ENCODE data around the gene BAHD1. TPM values are rescaled to one million over a fixed set of nuclear protein-coding genes. Genes with fewer than 3 reads are reported as not detected.

Gene BAHD1
- total RNA-seq, 3 donors from 2014 or later, result 9.9 to 14.6 (median 11.8) TPM

DNA sequence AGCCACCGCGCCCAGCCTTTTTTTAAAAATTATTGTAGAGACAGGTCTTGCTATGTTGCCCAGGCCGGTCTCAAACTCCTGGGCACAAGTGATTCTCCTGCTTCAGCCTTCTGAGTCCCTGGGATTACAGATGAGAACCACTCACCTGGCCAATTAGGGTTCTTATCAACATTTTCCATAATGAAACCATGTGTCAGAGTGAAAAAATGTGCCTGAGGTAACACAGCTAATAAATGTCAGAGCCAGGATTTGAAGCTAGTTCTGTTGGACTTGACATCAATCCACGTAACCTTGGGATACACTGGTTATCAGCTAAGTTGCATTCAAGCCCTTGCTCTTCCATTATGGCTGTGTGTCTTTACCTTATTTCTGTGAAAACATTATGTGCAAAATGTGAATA lies 59.2 kb downstream of the BAHD1 start:
- no peak overlapping the region for H3K4me3 ChIP-seq
- H3K9me3 ChIP-seq, result no peaks in the 10 kb centered on the region
- intact Hi-C loops (cut with DNase I; ENCODE audit: low total_unique reads), result no loop called here
- H3K27ac ChIP-seq, result no peak overlapping the region
- no peaks in the 10 kb centered on the region for H3K4me1 ChIP-seq
- DNase-seq (ENCODE audit: low spot score in 2 of 2), result no peak
- H3K36me3 ChIP-seq, result no peaks in the 10 kb centered on the region
- TF ChIP-seq, protein P1, sequence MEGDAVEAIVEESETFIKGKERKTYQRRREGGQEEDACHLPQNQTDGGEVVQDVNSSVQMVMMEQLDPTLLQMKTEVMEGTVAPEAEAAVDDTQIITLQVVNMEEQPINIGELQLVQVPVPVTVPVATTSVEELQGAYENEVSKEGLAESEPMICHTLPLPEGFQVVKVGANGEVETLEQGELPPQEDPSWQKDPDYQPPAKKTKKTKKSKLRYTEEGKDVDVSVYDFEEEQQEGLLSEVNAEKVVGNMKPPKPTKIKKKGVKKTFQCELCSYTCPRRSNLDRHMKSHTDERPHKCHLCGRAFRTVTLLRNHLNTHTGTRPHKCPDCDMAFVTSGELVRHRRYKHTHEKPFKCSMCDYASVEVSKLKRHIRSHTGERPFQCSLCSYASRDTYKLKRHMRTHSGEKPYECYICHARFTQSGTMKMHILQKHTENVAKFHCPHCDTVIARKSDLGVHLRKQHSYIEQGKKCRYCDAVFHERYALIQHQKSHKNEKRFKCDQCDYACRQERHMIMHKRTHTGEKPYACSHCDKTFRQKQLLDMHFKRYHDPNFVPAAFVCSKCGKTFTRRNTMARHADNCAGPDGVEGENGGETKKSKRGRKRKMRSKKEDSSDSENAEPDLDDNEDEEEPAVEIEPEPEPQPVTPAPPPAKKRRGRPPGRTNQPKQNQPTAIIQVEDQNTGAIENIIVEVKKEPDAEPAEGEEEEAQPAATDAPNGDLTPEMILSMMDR (IDR thresholded peaks at IDR 0.05), result no peak
- H3K27me3 ChIP-seq, result no peaks in the 10 kb centered on the region

DNA sequence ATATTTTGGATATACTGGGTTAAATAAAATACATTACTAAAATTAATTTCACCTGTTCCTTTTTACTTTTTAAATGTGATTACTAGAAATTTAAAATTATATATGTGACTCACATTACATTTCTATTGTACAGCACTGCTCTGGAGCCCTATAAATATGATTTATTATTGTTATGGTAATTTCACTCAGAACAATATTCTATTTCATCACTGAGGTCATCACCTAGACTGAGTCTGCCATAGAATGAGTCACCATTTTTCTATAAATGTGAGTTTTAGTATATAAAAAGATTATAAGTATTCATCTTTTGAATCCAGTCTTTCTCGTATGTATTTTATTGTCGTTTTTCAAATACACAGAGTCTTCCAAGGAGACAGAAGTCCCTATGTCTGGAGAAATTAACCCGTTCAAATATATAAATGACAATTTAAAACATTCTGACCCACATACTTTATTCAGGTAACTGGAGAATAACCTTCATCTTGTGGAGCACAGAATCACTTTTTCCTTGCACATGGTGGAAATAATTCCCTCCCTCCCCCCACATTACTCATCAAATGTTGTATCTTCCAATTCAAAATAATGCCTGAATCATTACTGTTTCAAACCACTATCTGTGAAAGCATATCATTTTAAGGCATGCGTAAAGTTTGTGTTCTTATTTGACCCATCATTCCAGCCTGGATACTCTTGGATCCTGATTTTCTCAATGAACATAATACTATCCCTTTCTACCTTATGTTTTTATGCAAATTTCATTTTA lies 60.0 kb downstream of the BAHD1 start:
- TF ChIP-seq, protein P1 (IDR thresholded peaks at IDR 0.05), result no peak

DNA sequence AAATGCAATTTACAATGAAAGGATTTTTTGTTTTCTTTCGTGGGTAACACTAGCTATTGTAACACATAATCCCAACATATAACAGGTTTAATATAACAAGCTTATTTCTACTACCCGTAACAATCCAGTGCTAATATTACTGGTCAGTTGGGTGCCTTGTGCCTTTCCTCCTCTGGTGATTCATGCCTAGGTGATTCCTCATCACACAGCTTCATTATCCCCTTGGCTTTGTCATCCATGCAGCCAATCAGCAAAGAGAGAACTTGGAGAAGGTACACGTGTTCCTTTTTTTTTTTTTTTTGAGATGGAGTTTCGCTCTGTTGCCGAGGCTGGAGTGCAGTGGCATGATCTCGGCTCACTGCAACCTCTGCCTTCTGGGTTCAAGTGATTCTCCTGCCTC lies 60.7 kb downstream of the BAHD1 start:
- TF ChIP-seq POLR2AphosphoS5 (IDR thresholded peaks at IDR 0.05) (no peak), POLR2A (IDR thresholded peaks at IDR 0.05) (no peak)
- TF ChIP-seq, protein P1 (IDR thresholded peaks at IDR 0.05), result no peak
- Histone ChIP-seq H3K4me1 (no peaks in the 10 kb centered on the region), H3K4me3 (no peak overlapping the region), H3K9me3 (no peaks in the 10 kb centered on the region), H3K36me3 (no peaks in the 10 kb centered on the region), H3K27ac (no peak overlapping the region), H3K27me3 (no peaks in the 10 kb centered on the region)
- intact Hi-C loops (cut with DNase I; ENCODE audit: low total_unique reads), result no loop called here
- no peak for DNase-seq (ENCODE audit: low spot score in 2 of 2)

More for the DNA sequence above, 60.0 kb downstream of the BAHD1 start:
- Histone ChIP-seq H3K27me3 (no peaks in the 10 kb centered on the region), H3K4me1 (no peaks in the 10 kb centered on the region), H3K36me3 (no peaks in the 10 kb centered on the region), H3K27ac (no peak overlapping the region), H3K4me3 (no peak overlapping the region), H3K9me3 (no peaks in the 10 kb centered on the region)
- intact Hi-C loops (cut with DNase I; ENCODE audit: low total_unique reads), result no loop called here
- no peak for DNase-seq (ENCODE audit: low spot score in 2 of 2)

DNA sequence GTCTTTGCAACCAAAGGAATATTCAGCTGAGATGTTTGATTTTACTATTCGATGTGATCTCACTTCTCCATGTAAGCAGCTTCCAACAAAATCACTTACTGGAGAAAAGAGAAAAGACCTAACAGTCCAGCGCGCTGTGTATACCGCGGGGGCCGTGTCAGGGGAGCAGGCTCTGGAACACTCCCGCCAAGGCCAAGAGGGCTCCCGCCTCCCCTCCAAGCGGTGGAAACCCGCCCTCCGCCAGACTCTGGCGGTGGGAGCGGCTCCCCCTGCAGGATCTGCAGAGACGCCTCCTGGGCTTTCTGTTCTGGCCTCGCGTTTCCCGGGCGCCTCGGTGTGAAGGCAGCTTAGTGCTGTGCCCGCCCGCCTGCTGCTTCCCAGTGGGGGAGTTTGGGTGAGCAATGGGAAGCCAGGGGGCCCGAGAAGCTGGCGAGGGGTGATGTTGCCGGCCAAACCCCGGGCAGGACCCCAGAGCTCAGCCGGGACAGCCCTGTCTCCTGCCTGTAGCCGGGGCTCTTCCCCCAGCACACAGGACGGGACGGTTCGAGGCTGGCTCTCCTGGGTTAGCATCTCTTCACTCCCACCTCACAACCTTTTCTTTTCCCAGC lies 66.3 kb downstream of the BAHD1 start:
- Histone ChIP-seq H3K4me3 (peak overlapping the region; percentile 14 to 56 (median 40)), H3K4me1 (peaks cover 0 to 3% of the 10 kb centered on the region in 2 donors), H3K36me3 (no peaks in the 10 kb centered on the region), H3K9me3 (no peaks in the 10 kb centered on the region), H3K27me3 (no peaks in the 10 kb centered on the region), H3K27ac (no peak overlapping the region)
- DNase-seq (ENCODE audit: low spot score in 2 of 2), result peak; percentile 42 to 64
- intact Hi-C loops (cut with DNase I; ENCODE audit: low total_unique reads), result no loop called here
- TF ChIP-seq POLR2A (IDR thresholded peaks at IDR 0.05), result no peak
- no peak for TF ChIP-seq POLR2AphosphoS5 (IDR thresholded peaks at IDR 0.05)
- TF ChIP-seq, protein P1 (IDR thresholded peaks at IDR 0.05), result peak; percentile 25 to 46 (median 33)

DNA sequence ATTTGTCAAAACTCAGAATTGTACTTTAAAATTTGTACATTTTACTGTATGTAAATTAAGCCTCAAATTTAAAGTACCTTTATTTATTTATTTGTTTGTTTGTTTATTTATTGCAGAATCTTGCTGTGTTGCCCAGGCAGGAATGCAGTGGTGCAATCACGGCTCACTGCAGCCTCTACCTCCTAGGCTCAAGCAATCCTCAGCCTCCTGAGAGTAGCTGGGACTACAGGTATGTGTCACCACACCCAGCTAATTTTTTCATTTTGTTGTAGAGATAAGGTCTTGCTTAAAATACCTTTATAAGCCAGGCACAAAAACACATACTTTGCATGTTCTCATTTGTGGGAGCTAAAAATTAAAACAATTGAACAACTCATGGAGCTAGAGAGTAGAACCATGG lies 67.5 kb downstream of the BAHD1 start:
- no peaks in the 10 kb centered on the region for H3K36me3 ChIP-seq
- no peaks in the 10 kb centered on the region for H3K9me3 ChIP-seq
- no peaks in the 10 kb centered on the region for H3K27me3 ChIP-seq
- H3K4me1 ChIP-seq, result peaks cover 0 to 3% of the 10 kb centered on the region in 2 donors
- TF ChIP-seq POLR2A (IDR thresholded peaks at IDR 0.05) (no peak), POLR2AphosphoS5 (IDR thresholded peaks at IDR 0.05) (no peak)
- TF ChIP-seq, protein P1 (IDR thresholded peaks at IDR 0.05), result no peak
- H3K4me3 ChIP-seq, result no peak overlapping the region
- H3K27ac ChIP-seq, result no peak overlapping the region
- DNase-seq (ENCODE audit: low spot score in 2 of 2), result no peak
- intact Hi-C loops (cut with DNase I; ENCODE audit: low total_unique reads), result no loop called here
